M059J (cell line): ENCODE data around the gene COPS4. TPM values are rescaled to one million over a fixed set of nuclear protein-coding genes. Genes with fewer than 3 reads are reported as not detected.
A peak's percentile ranks its signal among the peaks of the same experiment; 100 is the strongest.
"Not testable (repeated sequence)": the region's sequence is repeated elsewhere in the genome, so short reads cannot be mapped to it uniquely, and the experiment has no call there.

ENCODE experiments used
- DNase-seq: peaks from one replicate; pipeline ENCODE4 v3.0.0-alpha.2; 2012; ENCODE audit warnings: low read depth
- total RNA-seq: library from RNA; depleted of rRNA; stranded (reverse); fragments of >200 nt; shearing (Covaris generic); gene quantifications from 2 replicates; pipeline ENCODE4 v1.2.3, GENCODE V29; 2014

The COPS4 gene
- total RNA-seq, 1 experiment from 2014 or later, result 85.8 TPM

DNA sequence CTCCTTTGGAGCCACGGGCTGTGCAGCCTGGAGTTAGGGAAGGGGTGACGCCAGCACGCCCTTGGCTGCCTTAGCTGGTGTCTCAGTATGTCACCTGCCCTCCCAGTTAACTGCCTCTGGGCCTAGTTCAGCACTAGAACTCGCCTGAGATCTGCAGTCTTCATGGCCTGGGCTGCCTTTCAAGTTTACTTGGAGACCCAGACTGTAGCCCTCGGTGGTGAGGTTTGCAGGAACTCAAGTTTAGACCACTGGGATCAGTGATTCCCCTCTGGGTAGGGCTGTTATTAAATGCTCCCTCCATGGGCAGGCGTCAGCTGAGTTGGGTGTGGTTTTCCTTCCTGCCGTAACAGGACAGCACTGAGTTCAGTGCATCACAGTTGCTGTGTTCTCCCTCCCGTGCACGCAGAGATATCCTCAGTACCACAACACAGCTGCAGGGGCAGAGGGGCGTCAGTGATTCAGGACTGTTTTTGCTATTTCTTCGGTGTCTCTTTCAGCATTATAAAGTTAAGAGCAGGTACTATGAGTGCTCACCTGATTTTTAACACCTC, 49.0 kb downstream of the COPS4 start:
- no peak for DNase-seq

DNA sequence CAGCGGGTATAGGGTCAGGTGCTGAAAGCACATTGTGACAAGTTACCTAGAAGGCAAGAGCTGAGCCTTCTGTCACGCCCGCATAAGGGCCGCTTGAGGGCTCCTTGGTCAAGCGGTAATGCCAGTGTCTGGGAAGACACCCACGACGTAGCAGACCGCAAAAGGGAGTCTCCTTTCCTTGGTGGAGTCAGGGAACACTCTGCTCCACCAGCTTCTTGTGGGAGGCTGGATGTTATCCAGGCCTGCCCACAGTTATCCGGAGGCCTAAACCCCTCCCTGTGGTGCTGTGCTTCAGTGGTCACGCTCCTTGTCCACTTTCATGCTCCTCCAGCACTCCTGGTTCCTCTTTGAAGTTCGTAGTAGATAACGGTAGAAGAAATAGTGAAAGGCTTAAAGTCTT, 50.0 kb downstream of the COPS4 start:
- not testable (repeated sequence) for DNase-seq

DNA sequence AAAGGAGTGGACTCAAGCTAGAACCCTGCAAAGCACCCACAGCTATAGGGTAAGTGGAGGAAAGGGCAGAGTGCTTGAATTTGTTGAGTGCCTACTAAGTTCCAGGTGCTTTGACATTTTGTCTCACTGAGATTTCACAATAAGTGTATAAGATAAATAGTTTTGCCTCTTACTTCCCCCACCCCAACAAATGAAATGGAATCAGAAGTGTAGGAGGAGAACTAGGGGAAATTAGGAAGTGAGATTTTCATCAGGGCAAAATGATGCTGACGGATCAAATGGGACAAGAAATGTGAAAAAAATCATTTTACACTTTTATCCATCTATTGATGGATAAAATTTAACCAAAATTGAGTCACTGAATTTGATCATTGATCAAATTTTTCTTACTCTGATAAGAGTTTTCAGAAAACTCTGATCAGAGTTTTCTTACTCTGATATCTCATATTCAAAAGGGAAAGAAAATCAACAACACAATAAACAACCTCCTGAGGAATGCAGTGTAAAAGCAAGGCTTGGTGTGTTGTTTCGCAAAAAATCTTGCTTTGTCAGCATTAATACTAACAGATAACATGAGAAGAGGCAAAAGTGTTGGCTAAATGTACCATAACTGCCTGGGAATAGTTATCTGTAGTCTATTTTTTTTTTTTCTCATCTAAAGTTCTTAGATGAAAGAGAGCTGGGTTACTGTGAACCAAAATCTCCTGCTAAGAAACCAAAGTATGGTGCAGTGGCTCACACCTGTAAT, 54.6 kb downstream of the COPS4 start:
- DNase-seq, result no peak

DNA sequence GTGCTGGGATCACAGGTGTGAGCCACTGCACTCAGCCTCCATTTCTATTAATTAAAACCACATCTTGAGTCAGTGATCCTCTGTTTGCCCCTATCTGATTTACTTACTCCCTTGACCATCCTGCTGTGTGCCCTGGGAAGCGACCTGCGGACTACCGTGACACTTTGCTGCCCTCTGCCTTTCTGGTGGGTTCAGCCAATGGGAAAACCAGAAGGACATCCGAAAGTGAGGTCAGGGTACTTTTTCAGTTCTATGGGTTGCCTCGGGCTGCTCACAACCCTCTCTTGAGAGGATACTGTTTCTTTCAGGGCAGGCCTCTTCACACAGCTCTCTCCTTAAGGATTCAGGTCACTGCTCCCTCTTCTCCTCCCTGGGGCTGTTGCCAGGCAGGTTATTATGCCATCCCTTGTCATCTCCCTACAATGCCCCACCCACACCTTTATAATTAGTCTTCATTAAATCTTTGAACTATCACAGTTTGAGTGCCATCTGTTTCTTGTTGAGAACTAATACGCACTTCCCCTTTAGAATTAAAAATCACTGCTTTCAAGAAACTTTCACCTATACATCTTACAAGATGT, 58.2 kb downstream of the COPS4 start:
- no peak for DNase-seq

DNA sequence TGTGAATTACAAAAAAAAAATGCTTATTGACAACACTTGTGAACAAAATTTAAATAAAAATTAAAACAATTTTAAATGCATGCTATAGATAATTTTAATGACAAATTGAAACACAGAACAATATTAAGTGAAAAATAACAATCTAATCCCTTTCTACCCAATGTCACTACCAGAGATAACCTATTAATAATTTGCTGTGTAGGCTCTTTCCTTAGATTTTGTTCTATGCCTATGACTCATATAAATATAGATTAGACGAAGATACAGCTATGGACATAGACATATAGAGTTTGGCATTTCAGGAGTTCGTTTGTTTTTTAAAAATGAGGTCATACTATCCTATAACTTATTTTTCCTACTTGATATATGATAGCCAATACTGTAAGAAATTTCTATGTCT, 61.4 kb downstream of the COPS4 start:
- DNase-seq, result no peak

DNA sequence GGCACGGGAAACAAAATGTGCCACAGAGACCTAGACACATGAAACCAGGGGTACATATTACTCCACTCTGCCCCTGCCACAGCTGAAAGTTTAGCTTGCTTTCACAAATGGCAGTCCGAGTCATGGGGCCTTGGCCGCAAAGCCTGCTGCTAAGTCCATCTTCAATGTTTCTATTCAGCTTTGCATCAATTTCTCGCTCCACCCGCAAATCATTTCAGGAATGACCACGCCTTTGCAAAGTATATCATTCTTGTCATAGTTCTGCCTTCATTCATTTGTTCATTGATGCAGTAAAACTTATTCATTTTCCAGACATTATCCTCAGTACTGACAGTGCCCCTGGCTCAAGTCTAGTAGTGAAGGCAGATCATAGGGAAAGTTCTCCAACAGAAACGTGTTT, 70.0 kb downstream of the COPS4 start:
- no peak for DNase-seq

DNA sequence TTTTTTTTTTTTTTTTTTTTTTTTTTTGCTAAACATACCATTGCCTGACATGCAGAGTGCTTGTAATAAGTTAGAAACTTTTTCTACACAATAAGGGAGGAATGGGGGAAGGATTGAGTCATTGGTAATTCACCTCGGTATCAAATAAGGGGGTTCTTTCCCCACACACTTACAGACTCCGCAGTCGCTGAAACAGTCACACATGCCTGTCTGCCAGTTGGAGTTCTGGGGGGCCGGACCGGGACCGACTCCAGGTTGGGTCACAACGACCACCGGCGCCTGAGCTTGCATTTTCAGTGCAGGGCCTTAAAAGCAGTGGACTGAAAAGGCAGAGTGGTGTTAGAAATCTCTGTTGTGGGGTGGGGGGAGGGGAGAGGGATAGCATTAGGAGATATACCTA, 72.6 kb downstream of the COPS4 start:
- DNase-seq, result no peak

DNA sequence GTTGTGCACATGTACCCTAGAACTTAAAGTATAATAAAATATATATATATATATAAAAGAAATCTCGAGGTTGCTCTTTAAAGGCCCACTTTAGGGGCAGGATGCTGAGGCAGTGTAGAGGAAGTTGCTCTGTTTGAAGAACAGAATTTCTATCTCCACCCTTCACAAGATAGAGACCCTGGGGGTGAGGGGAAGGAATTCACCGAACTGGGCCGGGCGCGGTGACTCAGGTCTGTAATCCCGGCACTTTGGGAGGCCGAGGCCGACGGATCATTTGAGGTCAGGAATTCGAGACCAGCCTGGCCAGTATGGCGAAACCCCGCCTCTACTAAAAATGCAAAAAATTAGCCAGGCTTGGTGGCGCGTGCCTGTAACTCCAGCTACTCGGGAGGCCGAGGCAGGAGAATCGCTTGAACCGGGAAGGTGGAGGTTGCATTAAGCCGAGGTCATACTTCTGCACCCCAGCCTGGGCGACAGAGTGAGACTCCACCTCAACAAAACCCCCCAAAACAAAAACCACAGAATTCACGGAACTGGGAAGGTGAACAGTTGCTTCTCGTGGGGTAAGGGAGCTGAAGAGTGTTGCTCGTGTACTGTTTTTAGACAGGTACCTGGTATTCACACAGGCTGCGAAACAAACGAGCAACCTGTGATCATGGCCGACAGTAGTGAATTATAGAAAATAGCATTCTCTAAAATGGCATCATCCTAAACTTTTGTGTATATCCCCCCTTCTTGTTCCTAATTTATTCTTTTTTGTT, 73.3 kb downstream of the COPS4 start:
- DNase-seq, result no peak

DNA sequence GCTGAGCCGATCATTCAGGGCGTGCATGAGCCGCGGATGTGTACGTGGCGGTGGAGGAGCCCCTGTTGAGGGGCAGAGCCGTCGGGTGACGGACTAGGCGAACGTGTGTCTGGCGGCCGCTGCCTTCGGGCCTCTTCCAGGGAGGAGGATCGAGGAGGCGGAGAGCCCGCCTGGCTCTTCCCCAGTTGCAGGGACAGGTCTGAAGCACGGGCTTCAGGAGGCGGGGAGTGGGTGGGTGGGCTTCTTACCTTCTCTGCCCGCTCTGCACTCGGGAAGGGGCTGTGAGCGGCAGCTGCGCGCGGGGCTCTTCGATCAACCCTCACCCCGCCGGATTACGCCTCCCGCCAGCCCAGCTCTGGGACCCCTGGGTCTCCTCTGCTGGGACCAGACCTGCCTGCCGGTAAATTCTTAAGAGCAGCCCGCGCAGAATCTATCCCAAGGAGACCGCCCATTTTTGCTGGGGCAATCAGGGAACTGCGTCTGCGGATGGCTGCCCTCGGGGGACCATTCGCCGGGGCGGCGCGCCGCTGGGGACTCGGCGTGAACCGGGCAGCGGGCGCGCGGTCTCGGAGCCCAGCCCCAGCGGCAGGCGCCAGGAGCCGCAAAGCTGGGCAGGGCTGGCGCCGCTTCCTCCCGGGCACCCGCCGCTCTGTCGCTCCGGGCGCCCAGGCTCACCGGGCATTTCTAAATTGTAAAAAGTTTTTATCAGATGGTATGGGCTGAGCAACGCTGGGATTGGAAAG, 74.7 kb downstream of the COPS4 start:
- peak; percentile 54 for DNase-seq

DNA sequence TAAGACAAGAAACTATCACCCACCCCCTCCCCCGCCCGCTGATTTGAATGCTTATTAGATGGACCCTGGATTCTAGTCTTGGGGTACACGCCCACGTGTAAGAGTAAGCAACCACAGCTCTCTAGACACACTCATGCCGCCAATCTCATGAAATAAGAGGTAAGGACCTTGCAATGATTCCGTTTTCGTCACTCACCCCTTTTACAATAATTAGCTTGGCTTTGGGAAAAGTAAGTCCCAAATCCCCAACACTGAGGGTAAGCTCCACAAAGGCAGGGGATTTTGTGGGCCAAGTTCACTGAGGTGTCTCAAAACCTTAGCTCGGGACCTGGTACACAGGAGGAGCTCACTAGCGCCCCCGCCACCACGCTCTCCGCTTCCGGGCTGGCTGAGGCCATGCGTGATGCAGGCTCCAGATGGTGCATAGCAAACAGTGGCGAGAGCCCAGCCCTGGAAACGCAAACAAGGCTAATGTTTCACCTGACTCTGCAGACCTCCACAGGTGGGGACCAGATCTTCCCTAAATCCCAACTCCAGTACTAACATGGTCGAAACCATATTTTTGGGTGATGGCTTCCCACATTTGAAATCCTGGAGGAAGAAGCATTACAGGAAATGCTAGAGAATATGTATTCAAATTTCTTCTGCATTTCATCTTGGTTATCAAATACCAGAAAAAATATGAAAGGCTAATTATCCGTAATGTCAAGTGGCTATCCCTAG, 75.4 kb downstream of the COPS4 start:
- DNase-seq, result peak; percentile 82

DNA sequence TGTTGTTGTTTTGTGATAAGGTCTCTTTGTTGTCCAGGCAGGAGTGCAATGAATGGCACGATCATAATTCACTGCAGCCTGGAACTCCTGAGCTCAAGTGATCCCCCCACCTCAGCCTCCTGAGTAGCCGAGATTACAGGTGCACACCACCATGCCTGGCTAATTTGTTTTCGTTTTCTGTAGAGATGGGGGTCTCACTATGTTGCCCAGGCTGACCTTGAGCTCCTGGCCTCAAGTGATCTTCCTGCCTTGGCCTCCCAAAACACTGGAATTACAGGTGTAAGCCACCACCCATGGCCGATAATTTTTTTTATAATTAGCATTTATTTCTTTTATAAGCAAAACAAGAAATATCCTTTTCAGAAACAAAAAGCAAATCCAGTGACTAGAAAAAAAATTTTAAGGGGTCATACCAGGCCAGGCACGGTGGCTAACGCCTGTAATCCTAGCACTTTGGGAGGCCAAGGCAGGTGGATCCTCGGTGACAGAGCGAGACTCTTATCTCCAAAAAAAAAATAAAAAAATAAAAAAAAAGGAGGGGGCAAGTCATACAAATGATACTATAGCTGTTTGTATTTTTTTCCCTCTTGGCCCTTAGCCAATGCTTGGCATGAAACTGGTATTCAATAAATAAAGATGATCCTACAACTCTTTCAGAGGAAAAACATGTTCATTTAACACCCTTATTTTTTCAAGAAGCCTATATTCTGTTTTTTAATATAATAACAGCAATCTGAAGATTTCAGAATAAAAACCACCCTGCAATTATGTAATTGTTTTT, 76.2 kb downstream of the COPS4 start:
- DNase-seq, result no peak

DNA sequence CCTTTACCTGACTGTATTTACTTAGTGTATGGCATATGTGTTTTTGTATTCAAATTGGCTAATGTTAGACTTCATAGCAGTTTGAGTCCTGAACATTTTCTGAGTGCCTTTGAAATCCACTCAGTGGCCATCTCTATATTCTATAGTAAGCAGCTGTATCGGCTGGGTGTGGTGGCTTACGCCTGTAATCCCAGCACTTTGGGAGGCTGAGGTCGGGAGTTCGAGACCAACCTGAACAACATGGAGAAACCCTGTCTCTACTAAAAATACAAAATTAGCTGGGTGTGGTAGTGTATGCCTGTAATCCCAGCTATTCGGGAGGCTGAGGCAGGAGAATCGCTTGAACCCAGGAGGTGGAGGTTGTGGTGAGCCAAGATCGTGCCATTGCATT, 76.8 kb downstream of the COPS4 start:
- DNase-seq, result not testable (repeated sequence)

DNA sequence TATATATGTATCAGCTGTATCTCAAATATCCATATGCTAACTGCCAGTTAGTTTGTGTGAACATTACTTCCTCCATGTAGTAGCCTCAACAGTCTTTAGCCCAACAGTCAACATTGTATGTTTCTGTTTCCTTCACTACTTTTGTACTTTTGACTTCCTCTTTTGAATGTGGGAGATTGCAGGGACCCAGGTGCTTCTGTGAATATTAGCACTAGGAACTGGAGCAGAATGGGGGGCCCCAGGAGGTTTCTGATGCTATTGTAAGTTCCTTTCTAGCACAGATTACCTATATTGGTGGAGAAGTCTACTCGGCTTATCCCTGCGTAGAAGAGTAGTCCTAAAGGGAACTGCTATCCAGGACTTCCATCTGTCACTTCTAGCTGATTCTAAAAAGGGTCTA, 77.2 kb downstream of the COPS4 start:
- DNase-seq, result no peak

DNA sequence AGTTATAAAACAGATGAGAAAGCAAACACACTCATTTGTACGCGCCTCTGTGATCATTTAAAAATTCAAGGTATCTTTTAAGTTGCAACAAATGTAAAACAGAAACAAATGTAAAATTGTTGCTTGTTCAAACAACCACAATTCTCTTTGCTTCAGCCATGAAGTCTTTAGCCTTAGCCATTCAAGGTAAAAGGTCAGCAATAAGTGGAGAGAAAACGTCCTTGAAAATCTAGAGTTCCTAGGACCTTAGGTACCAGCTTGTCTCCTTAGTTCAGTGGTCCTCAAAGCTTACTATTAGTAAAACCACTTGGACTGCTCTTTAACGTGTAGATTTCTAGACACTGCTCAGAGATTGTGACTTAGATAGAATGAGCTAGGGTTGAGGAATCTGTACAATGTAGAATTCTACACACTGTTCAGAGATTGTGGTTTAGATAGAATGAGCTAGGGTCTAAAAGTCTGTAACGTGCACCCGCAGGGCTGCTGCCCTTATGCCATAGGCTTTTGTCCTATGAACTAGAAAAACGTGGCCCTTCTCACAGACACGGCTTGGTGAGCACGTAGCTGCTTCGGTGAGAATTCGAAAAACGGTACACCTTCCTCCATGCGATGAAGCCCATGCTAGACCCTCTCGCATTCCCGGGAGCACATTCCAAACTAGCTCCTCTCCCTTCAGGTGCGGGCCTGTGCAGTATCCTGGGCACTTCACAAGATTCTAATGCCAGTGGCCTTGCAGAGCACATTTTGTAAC, 77.9 kb downstream of the COPS4 start:
- DNase-seq, result peak; percentile 89

DNA sequence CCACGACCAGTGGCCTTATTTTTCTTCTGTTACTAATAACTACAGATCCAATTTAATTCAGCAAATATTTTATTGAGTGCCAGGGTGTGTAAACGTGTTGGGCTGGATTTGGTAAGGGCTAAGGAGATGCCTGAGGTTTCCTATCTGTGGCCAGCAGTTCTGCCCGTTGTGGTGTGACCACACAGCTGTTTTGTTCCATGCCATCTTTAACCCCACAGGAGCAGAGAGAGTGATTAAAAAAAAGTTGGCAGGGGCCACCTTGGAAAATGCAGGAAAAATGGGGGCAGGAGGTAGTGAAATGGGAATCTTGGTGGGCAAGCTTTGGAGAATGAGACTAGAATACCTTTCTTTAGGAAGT, 78.4 kb downstream of the COPS4 start:
- peak; percentile 77 for DNase-seq

DNA sequence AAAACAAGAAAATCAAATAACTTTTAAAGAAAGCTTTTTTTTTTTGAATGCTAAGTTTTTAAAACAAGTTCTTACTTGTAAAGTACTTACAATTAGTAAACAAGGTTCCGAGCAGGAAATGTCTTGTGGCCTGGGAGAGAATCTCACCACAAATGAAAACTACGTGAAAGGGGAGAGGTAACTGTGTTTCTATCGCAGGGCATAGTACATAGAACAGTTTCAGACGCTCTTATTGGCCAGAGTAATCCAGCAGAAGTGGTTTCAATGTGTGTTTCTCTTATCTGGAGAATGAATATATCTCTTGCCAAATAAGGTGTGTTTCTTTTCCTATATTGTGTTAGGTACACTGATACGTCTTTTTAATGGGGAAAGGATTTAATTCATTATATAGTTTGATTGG, 79.6 kb downstream of the COPS4 start, which contains the start of gene PLAC8:
Gene PLAC8 (minus strand): TSS at position 154 of the 400 bp plus-strand sequence. CDS start 6,808 bp downstream, outside the sequence.
- DNase-seq, result peak; percentile 78

DNA sequence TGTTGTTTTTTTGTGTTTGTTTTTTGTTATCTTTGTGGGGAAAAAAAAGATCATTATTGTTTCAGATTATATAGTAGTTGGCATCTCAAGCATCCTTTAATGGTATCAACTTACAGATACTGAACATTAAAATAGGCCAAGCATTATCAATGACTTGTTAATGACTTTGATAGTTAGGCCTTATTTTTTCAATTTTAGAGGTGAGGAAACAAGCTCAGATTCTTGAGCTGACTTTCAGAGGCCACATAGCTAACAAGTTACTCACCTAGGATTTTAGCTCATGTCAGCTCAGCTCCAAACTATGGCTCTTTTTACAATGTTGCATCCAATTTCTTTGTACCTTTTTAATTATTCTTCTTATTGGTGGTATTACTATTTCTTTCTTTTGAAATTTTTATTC, 80.0 kb downstream of the COPS4 start:
- DNase-seq, result peak; percentile 67

DNA sequence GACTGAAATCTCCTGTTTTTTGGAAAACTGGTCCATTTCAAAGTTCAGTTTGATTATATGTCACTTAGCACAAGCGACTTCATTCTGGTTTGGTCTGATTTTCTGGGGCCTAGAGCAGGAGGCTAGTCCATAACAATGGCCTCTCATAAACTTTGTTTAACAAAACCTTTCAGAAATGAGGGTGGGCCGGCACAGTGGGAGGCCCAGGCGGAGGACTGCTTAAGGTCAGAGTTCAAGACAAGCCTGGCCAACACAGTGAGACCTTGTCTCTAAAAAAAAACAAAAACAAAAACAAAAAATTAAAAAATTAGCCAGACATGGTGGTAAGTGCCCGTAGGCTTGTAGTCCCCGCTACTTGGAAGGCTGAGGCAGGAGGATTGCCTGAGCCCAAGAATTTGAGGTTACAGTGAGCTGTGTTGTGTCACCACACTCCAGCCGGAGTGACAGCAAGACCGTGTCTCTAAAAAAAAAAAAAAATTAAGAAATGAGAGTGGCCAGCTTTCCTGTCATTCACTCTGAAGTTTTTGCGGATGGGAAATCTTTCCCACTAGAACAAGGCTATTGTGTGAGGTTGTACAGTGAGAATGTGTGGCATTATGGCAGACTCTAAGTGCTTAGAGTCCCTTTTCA, 80.8 kb downstream of the COPS4 start:
- no peak for DNase-seq

DNA sequence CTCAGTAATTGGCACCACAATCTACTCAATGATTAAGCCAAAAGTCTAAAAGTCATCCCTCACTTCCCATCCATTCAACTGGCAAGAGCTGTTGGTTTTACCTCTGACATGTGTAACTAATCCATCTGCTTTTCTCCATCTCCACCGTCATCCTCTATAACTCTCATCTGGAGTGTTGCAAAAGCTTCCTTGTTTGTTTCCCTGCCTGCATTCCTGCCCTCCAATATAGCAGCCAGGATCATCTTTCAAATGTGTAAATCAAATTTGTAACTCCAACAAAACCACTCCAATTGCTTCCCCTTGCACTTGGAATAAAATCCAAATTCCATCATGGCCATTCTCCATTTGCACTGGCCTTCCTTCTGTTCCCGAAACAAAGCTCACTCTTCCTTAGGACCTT, 83.9 kb downstream of the COPS4 start:
- DNase-seq, result no peak
